Measurements from ENCODE around the gene DDX31.

GRCh38 chr9:132681561-132681960 lies 11.8 kb upstream of the DDX31 start:
- TF ChIP-seq CTCF (IDR thresholded peaks at IDR 0.05) (no peak), POLR2A (IDR thresholded peaks at IDR 0.05) (no peak)

Measured in thyroid gland (tissue), 4 donors.